Stomach (tissue), 4 donors: ENCODE results near the gene APH1B.

Experiments
- EP300 ChIP-seq: sonication (generic); formaldehyde crosslinking; IDR thresholded peaks from one replicate; pipeline ENCODE4 v1.6.1; 2017; ENCODE audit warnings: antibody characterized with exemption
- POLR2AphosphoS5 ChIP-seq, 3 donors: sonication (generic); formaldehyde crosslinking; IDR thresholded peaks; one replicate each; pipeline ENCODE4 v1.6.1; 2016; ENCODE audit warnings: antibody characterized with exemption in 3 of 3
- TF ChIP-seq, protein P1 (sequence below), 7 experiments: fragments of 450-650 bp in 4 of 7; fragments of 200-600 bp in 3 of 7; sonication (generic) in 3 of 7; IDR thresholded peaks; one replicate each; pipeline ENCODE4 v1.5.1; 2016 to 2019; ENCODE audit warnings: antibody characterized with exemption in 7 of 7, control low read depth in 2 of 7, mild to moderate bottlenecking in 1 of 7

DNA sequence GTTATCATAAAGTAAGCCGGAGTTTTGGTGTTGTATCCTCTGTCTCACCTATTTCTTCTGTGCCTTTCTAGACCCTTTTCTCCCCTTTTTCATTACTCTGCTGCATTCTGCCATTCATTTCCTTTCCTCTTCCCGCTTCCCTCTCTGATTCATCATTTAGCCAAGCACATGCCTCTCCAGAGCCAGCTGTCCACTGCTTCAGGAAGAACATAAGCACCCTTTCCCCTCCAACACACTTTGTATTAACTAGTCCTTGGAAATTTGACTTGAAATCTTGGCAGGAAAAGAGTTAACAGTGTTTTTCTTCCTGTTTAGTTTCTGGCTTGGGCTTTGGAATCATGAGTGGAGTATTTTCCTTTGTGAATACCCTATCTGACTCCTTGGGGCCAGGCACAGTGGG is 9.7 kb downstream of the APH1B start:
- TF ChIP-seq, protein P1, sequence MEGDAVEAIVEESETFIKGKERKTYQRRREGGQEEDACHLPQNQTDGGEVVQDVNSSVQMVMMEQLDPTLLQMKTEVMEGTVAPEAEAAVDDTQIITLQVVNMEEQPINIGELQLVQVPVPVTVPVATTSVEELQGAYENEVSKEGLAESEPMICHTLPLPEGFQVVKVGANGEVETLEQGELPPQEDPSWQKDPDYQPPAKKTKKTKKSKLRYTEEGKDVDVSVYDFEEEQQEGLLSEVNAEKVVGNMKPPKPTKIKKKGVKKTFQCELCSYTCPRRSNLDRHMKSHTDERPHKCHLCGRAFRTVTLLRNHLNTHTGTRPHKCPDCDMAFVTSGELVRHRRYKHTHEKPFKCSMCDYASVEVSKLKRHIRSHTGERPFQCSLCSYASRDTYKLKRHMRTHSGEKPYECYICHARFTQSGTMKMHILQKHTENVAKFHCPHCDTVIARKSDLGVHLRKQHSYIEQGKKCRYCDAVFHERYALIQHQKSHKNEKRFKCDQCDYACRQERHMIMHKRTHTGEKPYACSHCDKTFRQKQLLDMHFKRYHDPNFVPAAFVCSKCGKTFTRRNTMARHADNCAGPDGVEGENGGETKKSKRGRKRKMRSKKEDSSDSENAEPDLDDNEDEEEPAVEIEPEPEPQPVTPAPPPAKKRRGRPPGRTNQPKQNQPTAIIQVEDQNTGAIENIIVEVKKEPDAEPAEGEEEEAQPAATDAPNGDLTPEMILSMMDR (IDR thresholded peaks at IDR 0.05): no peak
- no peak for TF ChIP-seq EP300
- no peak for TF ChIP-seq POLR2AphosphoS5 (IDR thresholded peaks at IDR 0.05)
